Measurements from ENCODE around the gene RASA2. TPM values are rescaled to one million over a fixed set of nuclear protein-coding genes. Genes with fewer than 3 reads are reported as not detected.
"Not testable (repeated sequence)": the region's sequence is repeated elsewhere in the genome, so short reads cannot be mapped to it uniquely, and the experiment has no call there.

The RASA2 gene
- total RNA-seq, 1 donor from 2014 or later = 13.2 TPM

- H3K4me1 Mint-ChIP-seq (ENCODE audit: low read depth, unreplicated experiment) = peaks cover 9% of the 10 kb centered on the region
- no peak overlapping the region for H3K27ac Mint-ChIP-seq (ENCODE audit: unreplicated experiment)
- TF ChIP-seq CTCF (IDR thresholded peaks at IDR 0.05; ENCODE audit: partially characterized antibody, unreplicated experiment) = no peak
- H3K9me3 Mint-ChIP-seq (ENCODE audit: unreplicated experiment) = peaks cover 3% of the 10 kb centered on the region
- H3K27me3 Mint-ChIP-seq (ENCODE audit: unreplicated experiment) = peaks cover 3% of the 10 kb centered on the region
- H3K36me3 Mint-ChIP-seq (ENCODE audit: unreplicated experiment) = no peaks in the 10 kb centered on the region
- H3K4me3 Mint-ChIP-seq (ENCODE audit: unreplicated experiment) = no peak overlapping the region
- no peak for DNase-seq
Measured at GRCh38 chr3:141491929-141492328, 5.1 kb downstream of the RASA2 start.

GRCh38 chr3:141493184-141493583 is 6.4 kb downstream of the RASA2 start:
- TF ChIP-seq CTCF (IDR thresholded peaks at IDR 0.05; ENCODE audit: partially characterized antibody, unreplicated experiment) = no peak
- no peak overlapping the region for H3K4me3 Mint-ChIP-seq (ENCODE audit: unreplicated experiment)
- DNase-seq = no peak
- H3K27me3 Mint-ChIP-seq (ENCODE audit: unreplicated experiment) = peaks cover 3% of the 10 kb centered on the region
- H3K4me1 Mint-ChIP-seq (ENCODE audit: low read depth, unreplicated experiment) = peaks cover 5% of the 10 kb centered on the region
- H3K27ac Mint-ChIP-seq (ENCODE audit: unreplicated experiment) = no peak overlapping the region
- H3K9me3 Mint-ChIP-seq (ENCODE audit: unreplicated experiment) = no peaks in the 10 kb centered on the region
- no peaks in the 10 kb centered on the region for H3K36me3 Mint-ChIP-seq (ENCODE audit: unreplicated experiment)

- not testable (repeated sequence) for DNase-seq; H3K4me3 Mint-ChIP-seq (ENCODE audit: unreplicated experiment); H3K36me3 Mint-ChIP-seq (ENCODE audit: unreplicated experiment); H3K9me3 Mint-ChIP-seq (ENCODE audit: unreplicated experiment); H3K4me1 Mint-ChIP-seq (ENCODE audit: low read depth, unreplicated experiment); H3K27ac Mint-ChIP-seq (ENCODE audit: unreplicated experiment); H3K27me3 Mint-ChIP-seq (ENCODE audit: unreplicated experiment)
Measured at GRCh38 chr3:141497589-141497988, 10.8 kb downstream of the RASA2 start.

- Mint-ChIP-seq H3K4me1 (ENCODE audit: low read depth, unreplicated experiment) (no peaks in the 10 kb centered on the region), H3K4me3 (ENCODE audit: unreplicated experiment) (no peak overlapping the region), H3K9me3 (ENCODE audit: unreplicated experiment) (no peaks in the 10 kb centered on the region), H3K27me3 (ENCODE audit: unreplicated experiment) (no peaks in the 10 kb centered on the region), H3K27ac (ENCODE audit: unreplicated experiment) (no peak overlapping the region), H3K36me3 (ENCODE audit: unreplicated experiment) (no peaks in the 10 kb centered on the region)
- DNase-seq = no peak
- TF ChIP-seq CTCF (IDR thresholded peaks at IDR 0.05; ENCODE audit: partially characterized antibody, unreplicated experiment) = no peak
Measured at GRCh38 chr3:141498598-141499223, 11.9 kb downstream of the RASA2 start.

GRCh38 chr3:141499284-141499683 is 12.5 kb downstream of the RASA2 start:
- H3K27ac Mint-ChIP-seq (ENCODE audit: unreplicated experiment) = no peak overlapping the region
- no peak for DNase-seq
- H3K4me1 Mint-ChIP-seq (ENCODE audit: low read depth, unreplicated experiment) = no peaks in the 10 kb centered on the region
- no peaks in the 10 kb centered on the region for H3K9me3 Mint-ChIP-seq (ENCODE audit: unreplicated experiment)
- TF ChIP-seq CTCF (IDR thresholded peaks at IDR 0.05; ENCODE audit: partially characterized antibody, unreplicated experiment) = no peak
- no peak overlapping the region for H3K4me3 Mint-ChIP-seq (ENCODE audit: unreplicated experiment)
- no peaks in the 10 kb centered on the region for H3K36me3 Mint-ChIP-seq (ENCODE audit: unreplicated experiment)
- no peaks in the 10 kb centered on the region for H3K27me3 Mint-ChIP-seq (ENCODE audit: unreplicated experiment)

All from glutamatergic neuron (in vitro differentiated cells).